Islet precursor cell (in vitro differentiated cells): ENCODE measurements around the gene CLEC11A.
A peak's percentile ranks its signal among the peaks of the same experiment; 100 is the strongest.

Source experiments
- DNase-seq: peaks from one replicate; pipeline ENCODE4 v3.0.0-alpha.2; 2018

Gene CLEC11A

DNA sequence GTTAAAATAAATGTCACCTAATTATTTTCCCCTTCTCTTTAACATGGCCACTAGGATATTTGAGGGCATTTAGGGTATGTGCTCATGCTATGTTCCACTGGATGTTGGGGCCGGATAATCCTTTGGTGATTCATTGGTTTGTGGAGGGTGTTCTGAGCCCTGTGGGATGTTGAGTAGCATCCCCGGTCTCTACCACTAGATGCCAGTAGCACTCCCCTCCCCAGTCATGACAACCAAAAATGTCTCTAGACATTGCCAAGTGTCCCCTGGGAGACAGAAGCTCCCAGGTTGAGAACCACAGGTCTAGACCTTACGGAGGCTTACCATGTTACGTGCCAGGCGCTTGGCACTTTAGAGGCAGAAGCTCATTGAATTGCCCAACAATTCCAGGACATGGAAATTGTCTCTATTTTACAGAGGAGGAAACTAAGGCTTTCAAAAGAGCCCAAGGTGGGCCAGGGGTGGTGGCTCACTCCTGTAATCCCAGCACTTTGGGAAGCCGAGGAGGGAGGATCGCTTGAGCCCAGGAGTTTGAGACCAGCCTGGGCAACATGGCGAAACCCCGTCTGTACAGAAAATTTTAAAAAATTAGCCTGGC is 17.6 kb upstream of the CLEC11A start:
- DNase-seq: peak; percentile 82

- DNase-seq: no peak
Measured at GRCh38 chr19:50706387-50706786, 16.8 kb upstream of the CLEC11A start.

DNA sequence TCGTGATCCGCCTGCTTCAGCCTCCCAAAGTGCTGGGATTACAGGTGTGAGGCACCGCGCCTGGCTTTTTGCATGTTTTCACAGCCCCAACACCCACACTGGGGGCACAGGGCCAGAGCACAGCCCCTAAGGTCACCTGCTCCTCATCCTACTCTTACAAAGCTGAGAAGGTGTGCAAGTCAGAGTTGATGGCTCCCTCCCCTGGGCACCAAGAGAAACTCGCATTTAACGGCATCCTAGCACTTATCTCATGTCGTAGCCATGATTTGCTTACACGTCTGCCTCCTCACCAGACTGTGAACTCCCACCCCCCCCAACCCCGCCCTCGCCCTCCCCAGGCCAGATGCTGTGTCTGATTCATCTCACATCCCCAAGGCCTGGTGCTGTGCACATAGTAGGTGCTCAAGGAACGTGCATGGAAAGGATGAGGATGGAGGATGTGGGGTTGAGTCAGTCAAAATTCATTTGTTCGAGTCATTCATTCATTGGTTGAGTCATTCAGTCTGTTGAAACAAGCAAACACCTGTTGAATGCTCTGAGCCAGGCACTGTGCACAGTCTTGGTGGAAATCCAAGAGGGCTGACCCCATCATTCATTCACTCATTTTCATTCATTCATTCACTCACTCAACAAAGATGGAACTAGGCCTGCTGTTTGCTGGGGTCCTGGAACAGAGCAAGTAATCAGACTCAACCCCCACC is 14.8 kb upstream of the CLEC11A start:
- no peak for DNase-seq

DNA sequence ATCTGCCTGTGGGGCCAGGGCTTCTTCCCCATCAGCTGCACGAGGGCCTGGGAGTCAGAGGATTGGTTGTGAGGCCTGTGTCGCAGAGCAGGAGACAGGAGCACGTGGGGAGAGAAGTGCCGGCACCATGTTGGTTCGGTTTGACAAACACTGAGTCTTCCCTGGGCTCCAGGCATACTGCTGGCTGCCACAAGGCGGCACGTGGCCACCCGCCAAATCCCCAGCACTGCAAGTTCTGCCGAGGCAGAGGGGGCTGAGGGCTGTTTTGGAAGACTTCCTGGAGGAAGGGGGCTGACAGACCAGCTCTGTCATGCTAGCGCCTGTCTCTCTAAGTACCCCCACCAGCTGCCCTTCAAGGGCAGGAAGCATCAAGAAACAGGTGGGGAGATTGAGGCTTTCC is 13.1 kb upstream of the CLEC11A start:
- no peak for DNase-seq

GRCh38 chr19:50710612-50711011 is 12.6 kb upstream of the CLEC11A start:
- no peak for DNase-seq

- DNase-seq: no peak
Measured at GRCh38 chr19:50711196-50711595, 12.0 kb upstream of the CLEC11A start.

DNA sequence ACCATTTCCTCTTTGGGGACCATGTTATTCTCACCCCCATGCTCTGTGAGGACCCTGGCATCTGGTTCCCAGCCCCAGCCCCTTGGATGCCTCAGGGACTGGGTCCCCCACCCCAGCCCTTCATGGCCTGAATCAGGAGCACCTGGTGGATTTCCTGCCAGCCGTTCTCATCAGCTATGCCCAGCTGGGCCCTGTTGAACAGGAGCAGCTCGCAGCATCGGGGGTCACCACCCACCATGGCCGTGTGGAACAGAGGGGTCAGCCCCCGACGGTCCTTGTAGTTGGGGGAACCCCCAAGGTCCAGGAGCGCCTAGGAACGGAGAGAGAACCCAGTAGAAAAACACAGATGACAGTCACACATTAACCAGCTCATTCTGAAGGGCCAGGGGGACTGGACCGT is 11.4 kb upstream of the CLEC11A start:
- DNase-seq: no peak

GRCh38 chr19:50712833-50713232 is 10.3 kb upstream of the CLEC11A start:
- no peak for DNase-seq

DNA sequence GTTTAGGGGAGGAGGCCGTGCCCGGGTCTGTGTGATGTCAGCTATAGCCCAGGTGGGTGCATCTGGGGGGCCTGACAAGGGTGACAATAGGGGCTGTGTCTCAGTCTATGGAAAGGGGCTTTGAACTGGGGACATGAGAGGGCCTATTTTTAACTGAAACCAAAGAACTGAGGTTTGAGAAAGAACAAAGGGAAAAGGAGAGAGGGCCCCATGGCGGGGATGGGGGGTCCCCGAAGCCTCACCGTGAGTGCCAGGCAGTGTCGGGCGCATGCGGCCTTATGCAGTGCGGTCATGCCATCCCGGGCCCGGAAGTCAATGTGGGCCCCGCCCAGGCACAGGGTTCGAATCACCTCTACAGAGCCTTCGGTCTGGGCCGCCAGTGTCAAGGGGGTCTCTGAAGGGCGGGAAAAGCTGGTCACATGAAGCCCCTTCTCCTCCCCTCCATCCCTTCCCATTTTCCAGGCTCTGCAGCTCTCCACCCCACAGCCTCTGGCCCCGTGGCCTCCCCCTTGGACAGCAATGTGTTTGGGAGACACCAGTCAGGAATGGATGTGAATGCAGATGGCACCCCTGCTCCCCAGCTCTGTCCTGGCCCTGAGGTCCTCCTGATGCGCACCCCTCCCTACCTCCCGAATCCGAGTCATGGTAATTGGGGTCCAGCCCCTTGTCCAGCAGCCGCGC is 9.5 kb upstream of the CLEC11A start:
- DNase-seq: no peak

- no peak for DNase-seq
Measured at GRCh38 chr19:50716178-50717025, 6.8 kb upstream of the CLEC11A start.

GRCh38 chr19:50717026-50717723 is 6.0 kb upstream of the CLEC11A start:
- no peak for DNase-seq

DNA sequence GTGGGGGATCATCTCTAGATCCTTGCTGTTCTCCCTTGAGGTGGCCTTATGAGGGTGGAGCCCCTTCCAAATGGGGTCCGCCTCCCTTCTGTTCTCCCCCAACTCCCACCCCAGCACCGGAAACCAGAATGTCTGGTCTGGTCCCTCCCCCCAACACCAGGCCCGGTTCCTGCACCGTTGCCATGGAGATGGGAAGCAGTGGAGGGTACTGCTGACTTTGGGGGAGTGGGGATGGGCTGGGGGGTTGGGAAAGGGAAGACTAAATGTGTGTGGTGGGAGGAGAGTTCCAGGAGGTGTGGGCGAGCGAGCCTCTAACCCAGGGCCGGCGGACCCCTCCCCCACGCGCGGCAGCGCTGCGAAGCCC is 5.3 kb upstream of the CLEC11A start:
- DNase-seq: no peak

DNA sequence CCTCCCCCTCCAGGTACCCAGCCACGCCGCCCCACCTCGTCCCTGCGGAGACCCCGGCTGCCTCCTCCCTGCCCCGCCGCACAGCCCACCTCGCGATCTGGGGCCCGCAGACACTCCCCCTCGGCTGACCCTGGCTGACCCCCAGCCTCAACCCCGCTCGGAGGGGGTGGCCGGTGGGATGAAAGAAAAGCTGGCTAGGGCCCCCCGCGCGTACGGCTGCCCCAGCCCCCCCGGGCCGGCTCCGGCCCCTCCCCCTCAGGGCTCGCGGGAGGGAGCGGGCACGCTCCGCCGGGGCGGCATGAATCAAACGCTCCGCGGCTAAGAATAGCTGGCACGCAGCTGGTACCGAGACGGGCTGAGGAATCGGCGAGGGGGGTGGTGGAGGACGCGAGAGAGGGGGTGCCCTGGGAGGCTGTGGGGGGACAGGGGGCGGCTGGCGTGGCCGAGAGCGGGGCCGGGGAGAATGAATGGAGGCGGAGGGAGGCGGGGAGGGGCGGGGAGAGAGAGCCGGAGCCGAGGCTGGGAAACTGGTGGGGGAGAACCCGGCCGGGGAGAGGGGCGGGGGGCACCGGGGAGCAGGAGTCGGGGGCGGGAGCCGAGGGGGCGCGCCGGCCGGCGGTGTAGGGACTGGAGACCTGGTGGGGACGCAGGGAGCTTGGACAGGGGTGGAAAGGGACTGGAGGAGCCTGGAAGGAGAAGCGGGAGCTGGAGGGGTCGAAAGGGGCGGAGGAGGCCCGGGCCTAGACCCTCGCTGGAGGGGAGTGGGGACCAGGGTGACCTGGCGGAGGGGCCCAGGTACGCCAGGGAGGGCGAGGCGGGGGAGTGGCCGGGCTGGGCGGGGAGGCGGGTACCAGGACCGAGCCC is 4.7 kb upstream of the CLEC11A start:
- no peak for DNase-seq

DNA sequence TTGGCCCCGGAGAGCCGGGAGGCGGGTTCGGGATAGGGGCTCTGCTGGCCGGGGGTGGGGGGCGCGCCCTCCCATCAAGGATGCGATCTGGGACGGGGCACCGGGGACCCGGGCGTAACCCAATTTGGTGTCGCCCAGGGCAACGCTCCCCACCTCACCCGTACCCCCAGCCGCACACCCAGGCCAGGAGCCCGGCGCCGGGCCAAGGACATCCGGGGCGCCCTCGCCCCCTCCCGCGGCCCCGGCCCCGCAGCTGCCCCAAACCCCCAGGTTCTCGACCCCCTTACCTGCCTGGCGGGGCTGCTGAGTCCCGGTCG is 4.1 kb upstream of the CLEC11A start:
- DNase-seq: no peak

DNA sequence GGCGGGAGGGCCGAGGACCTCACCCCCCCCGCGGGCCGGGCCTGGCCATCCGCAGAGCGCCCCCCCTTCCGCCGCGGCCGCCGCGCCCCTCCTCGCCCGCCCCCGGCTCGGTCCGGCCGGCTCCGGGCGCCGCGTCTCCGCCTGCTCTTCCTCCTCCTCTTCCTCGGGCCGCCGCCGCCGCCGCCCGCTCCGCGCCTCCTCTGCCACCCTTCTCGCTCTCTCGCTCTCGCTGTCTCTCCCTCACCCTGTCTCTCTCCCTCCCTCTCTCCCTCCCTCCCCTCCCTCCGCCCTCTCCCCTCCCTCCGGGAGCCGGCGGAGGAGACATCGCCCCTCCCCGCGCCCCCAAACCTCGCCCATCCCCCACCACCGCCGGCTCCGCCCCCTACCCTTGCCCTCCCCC is 3.6 kb upstream of the CLEC11A start, which contains the start of gene SHANK1:
TSS of gene SHANK1 (minus strand) at position 237 of the 400 bp plus-strand sequence. CDS start 2,883 bp downstream, outside the sequence.
- DNase-seq: no peak

- DNase-seq: peak; percentile 42
Measured at GRCh38 chr19:50720181-50720920, 2.8 kb upstream of the CLEC11A start.

DNA sequence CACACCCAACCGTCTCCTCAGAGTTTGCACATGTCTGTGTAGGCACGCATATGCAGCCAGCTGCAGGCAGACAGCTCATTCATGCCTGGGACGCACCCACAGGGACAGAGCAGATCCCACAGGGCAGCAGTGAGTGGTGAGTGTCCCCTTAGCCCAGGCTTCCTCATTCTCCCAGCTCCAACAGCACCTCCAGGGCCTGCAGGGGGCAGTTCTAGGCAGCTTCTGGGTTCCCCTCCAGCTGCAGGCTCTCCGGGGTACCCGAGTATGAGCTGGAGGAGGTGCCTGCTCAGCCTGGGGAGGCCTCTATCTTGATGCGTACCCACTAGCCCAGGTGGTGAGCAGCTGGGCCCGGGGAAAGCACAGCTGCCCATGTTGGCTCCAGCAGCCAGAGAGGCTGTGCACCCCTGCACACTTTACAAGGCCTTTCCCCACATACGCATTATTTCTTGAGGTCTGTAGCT is 2.2 kb upstream of the CLEC11A start:
- peak; percentile 65 for DNase-seq

DNA sequence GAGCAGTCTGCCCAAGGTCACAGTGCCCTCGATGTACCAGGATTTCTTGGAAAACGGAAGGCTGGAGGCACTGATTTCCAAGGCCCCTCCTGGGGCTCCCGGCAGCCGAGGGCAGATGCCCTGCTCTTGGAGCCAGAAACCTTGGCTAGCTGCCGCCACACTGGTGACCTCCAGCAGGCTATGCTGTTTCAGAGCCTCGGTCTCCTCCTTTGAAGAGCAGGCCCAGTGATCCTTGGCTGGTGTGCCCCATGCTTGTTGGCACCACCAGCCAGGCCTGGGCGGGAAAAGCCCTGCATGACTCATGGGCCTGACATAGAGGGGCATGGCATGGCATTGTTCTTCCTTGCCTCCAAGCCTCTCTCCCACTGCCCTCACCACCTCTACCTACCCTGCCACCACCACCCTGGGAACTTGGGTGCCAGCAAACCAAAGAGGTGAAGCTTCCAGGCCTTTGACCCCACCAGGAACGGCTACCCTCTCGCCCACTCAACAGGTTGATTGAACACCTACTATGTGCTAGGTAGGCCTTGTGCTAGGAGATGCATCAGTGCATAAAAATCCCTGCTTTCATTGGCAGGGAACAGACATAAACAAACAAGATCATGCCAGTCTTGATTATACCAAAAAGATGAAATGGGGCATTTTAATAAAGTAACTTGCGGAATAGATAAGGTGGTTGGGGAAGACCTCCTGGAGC is 1.6 kb upstream of the CLEC11A start:
- peak; percentile 48 for DNase-seq

GRCh38 chr19:50722201-50723013 is 757 bp upstream of the CLEC11A start:
- DNase-seq: peak; percentile 53
